HCT116 (cell line): ENCODE results near the gene FREM1. TPM values are rescaled to one million over a fixed set of nuclear protein-coding genes. Genes with fewer than 3 reads are reported as not detected.
A peak's percentile ranks its signal among the peaks of the same experiment; 100 is the strongest.

ENCODE experiments used
- ATAC-seq: fragments of 200-7000 bp; cut with Tn5 transposase; 2 replicates; pipeline ENCODE4 v1.9.1; 2020; ENCODE audit warnings: mild to moderate bottlenecking, moderate library complexity
- BruUV-seq: library from RNA; stranded (reverse); fragments of 400-500 nt; replicated peaks from 2 replicates; lab custom pipeline; 2021; lab: Mats Ljungman, UMichigan
- CTCF ChIA-PET: fragments of 300-600 bp; sonication (Branson Sonifier 250); formaldehyde crosslinking; loops from one replicate; lab custom pipeline; 2021; ENCODE audit warnings: antibody characterized with exemption; lab: Charles Lee
- POLR2A ChIA-PET: fragments of 300-600, 350-600 bp; sonication (Branson Sonifier 250); formaldehyde crosslinking; loops from one replicate; lab custom pipeline; 2021; ENCODE audit warnings: antibody characterized with exemption; lab: Charles Lee
- RAD21 ChIA-PET, 2 experiments: fragments of 300-600 bp; sonication (Branson Sonifier 250); formaldehyde crosslinking; loops; one replicate each; lab custom pipeline; 2023; ENCODE audit warnings: low total read pairs in 2 of 2; ENCODE audit not compliant: uncharacterized antibody in 2 of 2, unreplicated experiment in 2 of 2, low non-redundant PET in 1 of 2; lab: Charles Lee
- DNase-seq: peaks from one replicate; pipeline ENCODE4 v3.0.0-alpha.2; 2010; ENCODE audit warnings: low read depth, low spot score
- H2AFZ ChIP-seq: fragments of 200-600 bp; shearing (Covaris generic), sonication (generic); 2 replicates; pipeline ENCODE4 v1.6.1; 2017; ENCODE audit warnings: low read depth, mixed run types, mixed read lengths, antibody characterized with exemption, low read length; ENCODE audit not compliant: poor library complexity, severe bottlenecking
- H3K27ac ChIP-seq: 2 replicates; pipeline ENCODE4 v1.5.1; 2012; ENCODE audit warnings: low read depth, low read length
- H3K27me3 ChIP-seq: fragments of 200-600 bp; sonication (generic); 2 replicates; pipeline ENCODE4 v1.6.1; 2016; ENCODE audit warnings: mixed run types, low read length, mixed read lengths; ENCODE audit not compliant: insufficient read depth
- H3K36me3 ChIP-seq, 2 experiments: fragments of 200-500 bp in 1 of 2; fragments of 200-600 bp in 1 of 2; sonication (Bioruptor generic) in 1 of 2; sonication (generic) in 1 of 2; 2 replicates each; pipeline versions ENCODE4 v1.5.1 to v1.6.1; 2014 to 2016; ENCODE audit warnings: low read length in 2 of 2, inconsistent platforms in 1 of 2, mixed read lengths in 1 of 2, mixed run types in 1 of 2; ENCODE audit not compliant: insufficient read depth in 2 of 2, control insufficient read depth in 1 of 2
- H3K4me1 ChIP-seq, 2 experiments: fragments of 200-600 bp in 1 of 2; sonication (generic) in 1 of 2; 2 replicates each; pipeline versions ENCODE4 v1.5.1 to v1.6.1; 2012 to 2017; ENCODE audit warnings: low read length in 2 of 2, inconsistent platforms in 1 of 2, mild to moderate bottlenecking in 1 of 2, mixed read lengths in 1 of 2, mixed run types in 1 of 2, moderate library complexity in 1 of 2; ENCODE audit not compliant: insufficient read depth in 2 of 2, control insufficient read depth in 1 of 2
- H3K4me2 ChIP-seq: fragments of 200-600 bp; sonication (generic); 2 replicates; pipeline ENCODE4 v1.6.1; 2017; ENCODE audit warnings: mixed run types, low read length, mixed read lengths
- H3K4me3 ChIP-seq, 2 experiments: fragments of 200-600 bp in 1 of 2; sonication (generic) in 1 of 2; replicated peaks in 1 of 2; 2 replicates each; pipeline ENCODE4 v1.5.1; 2011 to 2016; ENCODE audit warnings: low read length in 2 of 2, control low read depth in 1 of 2, low read depth in 1 of 2, mild to moderate bottlenecking in 1 of 2, mixed read lengths in 1 of 2, mixed run types in 1 of 2
- H3K79me2 ChIP-seq: fragments of 200-600 bp; sonication (generic); 2 replicates; pipeline ENCODE4 v1.6.1; 2017; ENCODE audit warnings: mild to moderate bottlenecking, mixed run types, low read length, moderate library complexity, mixed read lengths; ENCODE audit not compliant: insufficient read depth
- H3K9ac ChIP-seq: fragments of 200-600 bp; sonication (generic); 2 replicates; pipeline ENCODE4 v1.6.1; 2016; ENCODE audit warnings: low read length, mixed read lengths
- H3K9me2 ChIP-seq: fragments of 200-600 bp; sonication (generic), shearing (Covaris generic); 2 replicates; pipeline ENCODE4 v1.6.1; 2017; ENCODE audit warnings: mixed run types, mild to moderate bottlenecking, moderate library complexity; ENCODE audit not compliant: insufficient read depth
- H3K9me3 ChIP-seq, 2 experiments: fragments of 200-500 bp in 1 of 2; fragments of 200-600 bp in 1 of 2; sonication (Bioruptor generic) in 1 of 2; sonication (generic) in 1 of 2; 2 replicates each; pipeline ENCODE4 v1.6.1; 2014 to 2017; ENCODE audit warnings: low read length in 2 of 2, mixed read lengths in 2 of 2, inconsistent platforms in 1 of 2, low read depth in 1 of 2, mild to moderate bottlenecking in 1 of 2, mixed run types in 1 of 2, moderate library complexity in 1 of 2; ENCODE audit not compliant: control insufficient read depth in 1 of 2, insufficient read depth in 1 of 2
- H4K20me1 ChIP-seq: fragments of 200-600 bp; sonication (generic), shearing (Covaris generic); 2 replicates; pipeline ENCODE4 v1.6.1; 2017; ENCODE audit warnings: mixed run types, mild to moderate bottlenecking, moderate library complexity; ENCODE audit not compliant: insufficient read depth
- CBX3 ChIP-seq: IDR thresholded peaks from 2 replicates; pipeline ENCODE4 v1.6.1; 2012; ENCODE audit warnings: low read depth
- CEBPB ChIP-seq: IDR thresholded peaks from 2 replicates; pipeline ENCODE4 v1.6.1; 2012; ENCODE audit warnings: low read depth
- EZH2 ChIP-seq: fragments of 200-600 bp; sonication (generic); IDR thresholded peaks from 2 replicates; pipeline ENCODE4 v1.6.1; 2017; ENCODE audit warnings: antibody characterized with exemption, mixed run types
- FOSL1 ChIP-seq: IDR thresholded peaks from 2 replicates; pipeline ENCODE4 v1.6.1; 2012; ENCODE audit warnings: low read depth
- JUND ChIP-seq: IDR thresholded peaks from 2 replicates; pipeline ENCODE4 v1.6.1; 2012
- POLR2A ChIP-seq: IDR thresholded peaks from 2 replicates; pipeline ENCODE4 v1.7.0; 2011; ENCODE audit warnings: borderline replicate concordance; ENCODE audit not compliant: insufficient read depth, insufficient read length; ENCODE audit errors: extremely low read depth
- TCF7L2 ChIP-seq: IDR thresholded peaks from 2 replicates; pipeline ENCODE4 v1.7.0; 2011; ENCODE audit warnings: borderline replicate concordance, inconsistent platforms; ENCODE audit not compliant: insufficient read depth, insufficient read length; ENCODE audit errors: extremely low read depth
- YY1 ChIP-seq: IDR thresholded peaks from 2 replicates; pipeline ENCODE4 v1.6.1; 2011; ENCODE audit warnings: low read length, low read depth, moderate library complexity, mild to moderate bottlenecking; ENCODE audit not compliant: insufficient replicate concordance; ENCODE audit errors: extremely low read depth
- intact Hi-C: fragments of 100-400 bp; cut with micrococcal nuclease; formaldehyde crosslinking; loops from 2 replicates; pipeline ENCODE4 v1.10.0; 2022
- total RNA-seq: library from RNA; stranded (reverse); gene quantifications from one replicate; pipeline ENCODE4 v1.2.1, GENCODE V29; 2021; ENCODE audit not compliant: unreplicated experiment
- TF ChIP-seq, protein P1 (sequence below), 3 experiments: fragments of 200-600 bp in 1 of 3; sonication (generic) in 1 of 3; IDR thresholded peaks in 2 of 3; conservative IDR thresholded peaks in 1 of 3; 2 replicates each; pipeline ENCODE4 v1.5.1; 2012 to 2017; ENCODE audit warnings: low read depth in 2 of 3, low read length in 2 of 3, antibody characterized with exemption in 1 of 3, borderline replicate concordance in 1 of 3, control low read depth in 1 of 3, mild to moderate bottlenecking in 1 of 3, mixed read lengths in 1 of 3, mixed run types in 1 of 3, moderate library complexity in 1 of 3; ENCODE audit not compliant: insufficient read depth in 1 of 3
- TF ChIP-seq, protein P2 (sequence below): IDR thresholded peaks from 2 replicates; pipeline ENCODE4 v1.6.1; 2011; ENCODE audit warnings: mild to moderate bottlenecking, low read length, moderate library complexity; ENCODE audit not compliant: insufficient replicate concordance; ENCODE audit errors: extremely low read depth
- TF ChIP-seq, protein P3 (sequence below): IDR thresholded peaks from 2 replicates; pipeline ENCODE4 v1.6.1; 2012

Gene FREM1
- total RNA-seq, 1 experiment from 2014 or later, result 0.12 TPM

DNA sequence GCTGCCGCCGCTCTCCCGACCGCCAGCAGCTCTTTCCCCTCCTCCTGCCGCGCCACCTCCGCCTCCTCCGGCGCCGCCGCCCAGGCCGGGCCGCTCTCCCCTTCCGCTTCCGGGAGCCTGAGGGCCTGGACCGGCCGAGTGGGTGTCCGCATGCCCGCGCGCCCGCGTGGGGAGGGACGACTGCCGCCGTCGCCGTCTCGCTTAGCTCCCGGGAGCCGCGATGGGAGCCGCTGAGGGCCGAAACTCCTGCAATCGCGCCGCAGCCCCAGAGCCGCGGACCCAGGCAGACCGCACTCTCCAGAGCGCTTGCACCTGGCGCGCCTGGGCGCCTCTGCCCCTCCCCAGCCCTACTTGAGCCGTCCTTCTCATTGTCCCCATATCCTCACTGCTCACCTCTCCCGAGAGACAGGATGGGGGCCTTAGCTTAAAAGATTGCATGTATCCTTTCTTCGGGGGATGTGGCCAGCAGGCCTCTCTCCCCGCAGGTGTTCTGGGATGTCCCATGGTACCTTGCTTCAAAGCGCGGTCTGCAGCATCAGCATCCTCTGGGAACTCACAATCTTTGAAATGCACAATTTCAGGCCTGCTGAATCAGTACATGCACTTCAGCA lies 216.9 kb downstream of the FREM1 start, which contains the start of gene ZDHHC21 (continued):
- TF ChIP-seq, protein P1, sequence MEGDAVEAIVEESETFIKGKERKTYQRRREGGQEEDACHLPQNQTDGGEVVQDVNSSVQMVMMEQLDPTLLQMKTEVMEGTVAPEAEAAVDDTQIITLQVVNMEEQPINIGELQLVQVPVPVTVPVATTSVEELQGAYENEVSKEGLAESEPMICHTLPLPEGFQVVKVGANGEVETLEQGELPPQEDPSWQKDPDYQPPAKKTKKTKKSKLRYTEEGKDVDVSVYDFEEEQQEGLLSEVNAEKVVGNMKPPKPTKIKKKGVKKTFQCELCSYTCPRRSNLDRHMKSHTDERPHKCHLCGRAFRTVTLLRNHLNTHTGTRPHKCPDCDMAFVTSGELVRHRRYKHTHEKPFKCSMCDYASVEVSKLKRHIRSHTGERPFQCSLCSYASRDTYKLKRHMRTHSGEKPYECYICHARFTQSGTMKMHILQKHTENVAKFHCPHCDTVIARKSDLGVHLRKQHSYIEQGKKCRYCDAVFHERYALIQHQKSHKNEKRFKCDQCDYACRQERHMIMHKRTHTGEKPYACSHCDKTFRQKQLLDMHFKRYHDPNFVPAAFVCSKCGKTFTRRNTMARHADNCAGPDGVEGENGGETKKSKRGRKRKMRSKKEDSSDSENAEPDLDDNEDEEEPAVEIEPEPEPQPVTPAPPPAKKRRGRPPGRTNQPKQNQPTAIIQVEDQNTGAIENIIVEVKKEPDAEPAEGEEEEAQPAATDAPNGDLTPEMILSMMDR (IDR thresholded peaks at IDR 0.05 in 2 of 3, conservative IDR thresholded peaks at IDR 0.05 in 1 of 3; ENCODE audit: borderline replicate concordance in 1 of 3, insufficient read depth in 1 of 3, low read depth in 2 of 3, low read length in 2 of 3), result no peak
- no peak for TF ChIP-seq EZH2

DNA sequence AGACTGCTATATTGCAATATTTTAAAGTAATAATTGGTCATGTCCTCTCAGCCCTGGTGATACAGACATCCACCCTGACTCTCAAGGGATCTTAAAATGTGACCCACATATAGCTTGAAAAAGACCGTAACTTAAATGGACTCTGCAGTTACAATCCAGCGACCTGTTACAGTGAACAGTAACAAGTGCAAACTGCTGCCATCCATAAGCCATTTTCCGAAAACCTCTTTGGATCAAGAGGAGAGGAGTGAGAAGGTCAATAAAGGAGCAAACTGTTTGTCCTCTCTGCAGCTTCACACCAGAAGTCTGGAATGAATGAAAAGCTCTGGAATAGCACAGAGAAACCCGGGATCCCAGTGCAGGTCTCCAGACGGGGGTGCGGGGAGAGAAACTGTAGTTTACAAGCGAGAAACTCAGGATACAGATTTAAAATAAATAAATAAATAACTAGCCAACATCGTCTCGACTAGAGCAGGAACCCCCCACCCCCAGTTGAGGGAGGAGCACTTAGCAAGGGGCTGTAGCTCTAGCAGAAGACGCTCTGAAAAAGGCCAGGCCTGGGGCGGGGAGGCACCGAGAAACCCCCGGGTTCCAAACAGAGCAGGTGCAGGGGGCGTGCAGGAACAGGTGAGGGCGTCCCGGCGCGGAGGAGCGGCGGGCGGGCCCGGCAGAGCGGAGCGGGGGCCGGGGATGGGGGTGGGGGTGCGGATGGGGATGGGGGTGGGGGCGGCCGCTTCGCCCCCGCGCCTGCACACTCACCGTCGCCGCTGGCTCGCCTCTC lies 217.6 kb downstream of the FREM1 start:
- no peaks in the 10 kb centered on the region for H3K27me3 ChIP-seq
- H3K4me3 ChIP-seq, result peak overlapping the region; percentile 63 to 73
- H3K79me2 ChIP-seq, result peaks cover 7% of the 10 kb centered on the region
- no peak for DNase-seq
- intact Hi-C loops, result no loop called here
- H3K9me3 ChIP-seq, result no peaks in the 10 kb centered on the region
- POLR2A ChIA-PET, result no interaction called here
- CTCF ChIA-PET, result no interaction called here
- RAD21 ChIA-PET, result no interaction called here
- H3K36me3 ChIP-seq, result peaks cover 0 to 6% of the 10 kb centered on the region in 2 experiments; a peak in 2 of 4 replicates
- H3K4me2 ChIP-seq, result peak overlapping the region; percentile 90
- no peaks in the 10 kb centered on the region for H3K9me2 ChIP-seq
- H2AFZ ChIP-seq, result no peak overlapping the region
- H3K27ac ChIP-seq, result no peak overlapping the region; the same call in 1 of the 2 replicates
- no peaks in the 10 kb centered on the region for H4K20me1 ChIP-seq
- no TSS peak for BruUV-seq
- H3K4me1 ChIP-seq, result peaks cover 0 to 12% of the 10 kb centered on the region in 2 experiments; a peak in 3 of 4 replicates
- ATAC-seq, result peak; percentile 81
- peak overlapping the region; percentile 57 for H3K9ac ChIP-seq
- TF ChIP-seq YY1, result no peak
- no peak for TF ChIP-seq TCF7L2
- TF ChIP-seq JUND, result no peak
- TF ChIP-seq CBX3, result no peak
- no peak for TF ChIP-seq EZH2
- TF ChIP-seq, protein P2, sequence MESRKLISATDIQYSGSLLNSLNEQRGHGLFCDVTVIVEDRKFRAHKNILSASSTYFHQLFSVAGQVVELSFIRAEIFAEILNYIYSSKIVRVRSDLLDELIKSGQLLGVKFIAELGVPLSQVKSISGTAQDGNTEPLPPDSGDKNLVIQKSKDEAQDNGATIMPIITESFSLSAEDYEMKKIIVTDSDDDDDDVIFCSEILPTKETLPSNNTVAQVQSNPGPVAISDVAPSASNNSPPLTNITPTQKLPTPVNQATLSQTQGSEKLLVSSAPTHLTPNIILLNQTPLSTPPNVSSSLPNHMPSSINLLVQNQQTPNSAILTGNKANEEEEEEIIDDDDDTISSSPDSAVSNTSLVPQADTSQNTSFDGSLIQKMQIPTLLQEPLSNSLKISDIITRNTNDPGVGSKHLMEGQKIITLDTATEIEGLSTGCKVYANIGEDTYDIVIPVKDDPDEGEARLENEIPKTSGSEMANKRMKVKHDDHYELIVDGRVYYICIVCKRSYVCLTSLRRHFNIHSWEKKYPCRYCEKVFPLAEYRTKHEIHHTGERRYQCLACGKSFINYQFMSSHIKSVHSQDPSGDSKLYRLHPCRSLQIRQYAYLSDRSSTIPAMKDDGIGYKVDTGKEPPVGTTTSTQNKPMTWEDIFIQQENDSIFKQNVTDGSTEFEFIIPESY, result no peak
- TF ChIP-seq, protein P3, sequence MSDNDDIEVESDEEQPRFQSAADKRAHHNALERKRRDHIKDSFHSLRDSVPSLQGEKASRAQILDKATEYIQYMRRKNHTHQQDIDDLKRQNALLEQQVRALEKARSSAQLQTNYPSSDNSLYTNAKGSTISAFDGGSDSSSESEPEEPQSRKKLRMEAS, result no peak
- TF ChIP-seq CEBPB, result no peak
- TF ChIP-seq POLR2A, result no peak
- no peak for TF ChIP-seq FOSL1
